IPS-15b (cell line): ENCODE measurements around the gene TRPM1.

Source experiments
- H3K27me3 ChIP-seq: one replicate; pipeline ENCODE4 v1.6.1; 2013; ENCODE audit warnings: low read length; ENCODE audit not compliant: control insufficient read depth, insufficient read depth
- H3K36me3 ChIP-seq: one replicate; pipeline ENCODE4 v1.6.1; 2013; ENCODE audit warnings: low read length; ENCODE audit not compliant: control insufficient read depth, insufficient read depth
- H3K4me1 ChIP-seq: one replicate; pipeline ENCODE4 v1.6.1; 2013; ENCODE audit warnings: mild to moderate bottlenecking, low read length; ENCODE audit not compliant: control insufficient read depth, insufficient read depth
- H3K4me3 ChIP-seq: one replicate; pipeline ENCODE4 v1.5.1; 2013; ENCODE audit warnings: low read depth, low read length
- H3K9ac ChIP-seq: one replicate; pipeline ENCODE4 v1.6.1; 2013; ENCODE audit warnings: low read depth, mild to moderate bottlenecking, low read length
- H3K9me3 ChIP-seq: one replicate; pipeline ENCODE4 v1.6.1; 2013; ENCODE audit warnings: mild to moderate bottlenecking, low read length; ENCODE audit not compliant: control insufficient read depth, insufficient read depth

The TRPM1 gene

GRCh38 chr15:31108836-31109235 lies 7.3 kb upstream of the TRPM1 start:
- Histone ChIP-seq H3K9me3 (no peaks in the 10 kb centered on the region), H3K4me1 (no peaks in the 10 kb centered on the region), H3K36me3 (no peaks in the 10 kb centered on the region), H3K4me3 (no peak overlapping the region), H3K9ac (no peak overlapping the region), H3K27me3 (no peaks in the 10 kb centered on the region)

- no peaks in the 10 kb centered on the region for H3K4me1 ChIP-seq
- no peaks in the 10 kb centered on the region for H3K27me3 ChIP-seq
- H3K4me3 ChIP-seq, result no peak overlapping the region
- no peaks in the 10 kb centered on the region for H3K36me3 ChIP-seq
- H3K9me3 ChIP-seq, result no peaks in the 10 kb centered on the region
- no peak overlapping the region for H3K9ac ChIP-seq
Observed at GRCh38 chr15:31106495-31107300, 5.2 kb upstream of the TRPM1 start.

GRCh38 chr15:31104003-31104402 lies 2.5 kb upstream of the TRPM1 start:
- no peaks in the 10 kb centered on the region for H3K9me3 ChIP-seq
- no peak overlapping the region for H3K4me3 ChIP-seq

DNA sequence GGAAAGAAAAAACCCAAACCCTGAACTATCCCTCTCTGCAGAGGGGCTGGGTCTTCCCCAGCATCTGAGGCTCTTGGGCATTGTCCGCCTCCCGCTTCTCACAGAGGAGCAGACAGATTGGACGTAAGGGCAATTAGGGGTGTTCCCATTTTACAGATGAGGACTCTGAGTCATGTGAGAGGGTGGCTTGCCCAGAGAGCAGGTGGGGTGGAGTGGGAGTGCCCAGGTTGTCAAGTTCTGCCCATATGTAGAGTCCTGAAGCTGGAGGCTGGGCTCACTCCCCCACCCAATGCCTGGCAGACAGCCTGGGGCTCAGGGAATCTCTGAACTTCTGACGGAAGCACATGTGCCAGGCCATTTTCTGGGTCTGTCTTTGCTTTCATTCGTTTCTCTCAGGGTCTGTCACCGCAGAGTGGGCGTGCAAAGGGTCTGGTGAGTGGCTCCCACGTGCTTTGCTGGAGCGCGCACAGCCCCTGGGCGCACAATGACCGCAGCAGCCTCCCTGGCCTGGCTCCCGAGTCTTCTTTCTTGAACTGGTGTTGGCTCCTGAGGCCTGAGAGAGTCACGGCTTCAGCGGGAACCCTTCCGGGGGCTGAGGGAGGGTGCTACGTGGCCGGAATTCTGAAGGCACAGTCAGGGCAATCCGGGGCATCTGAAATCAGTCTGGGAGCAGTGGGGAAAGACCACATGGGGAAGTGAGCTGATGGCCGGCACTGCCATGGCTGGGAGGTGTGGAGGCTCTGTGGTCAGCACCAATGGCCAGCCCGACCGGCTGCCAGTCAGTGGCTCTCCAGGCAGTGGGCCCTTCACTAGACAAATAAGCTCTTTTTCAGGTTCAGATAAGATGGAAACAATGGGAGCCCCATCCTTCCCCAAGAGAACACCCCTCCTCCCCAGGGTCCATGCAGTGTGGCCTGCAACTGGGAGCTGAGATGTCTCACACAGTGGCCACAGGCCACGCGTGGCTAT lies 1.1 kb upstream of the TRPM1 start:
- no peak overlapping the region for H3K4me3 ChIP-seq
- H3K9ac ChIP-seq, result no peak overlapping the region
- H3K27me3 ChIP-seq, result no peaks in the 10 kb centered on the region
- peaks cover 9% of the 10 kb centered on the region for H3K4me1 ChIP-seq
- no peaks in the 10 kb centered on the region for H3K36me3 ChIP-seq
- H3K9me3 ChIP-seq, result no peaks in the 10 kb centered on the region

More at GRCh38 chr15:31104003-31104402, 2.5 kb upstream of the TRPM1 start:
- Histone ChIP-seq H3K36me3 (no peaks in the 10 kb centered on the region), H3K27me3 (no peaks in the 10 kb centered on the region), H3K9ac (no peak overlapping the region), H3K4me1 (peaks cover 4% of the 10 kb centered on the region)

DNA sequence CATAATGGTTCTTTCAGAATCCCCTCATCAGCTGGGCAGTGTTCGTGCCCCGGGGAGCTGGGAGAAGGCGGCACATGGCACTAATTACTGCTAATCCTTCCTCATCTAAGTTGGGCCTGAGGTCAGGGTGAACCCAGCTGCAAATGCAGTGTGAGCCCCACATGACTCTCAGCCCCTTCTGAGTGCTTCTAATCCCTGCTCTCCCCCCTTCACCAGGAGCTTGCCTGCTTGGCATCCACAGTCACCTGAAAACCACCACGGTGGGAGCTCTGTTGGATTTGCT lies 455 bp upstream of the TRPM1 start:
- no peaks in the 10 kb centered on the region for H3K36me3 ChIP-seq
- no peaks in the 10 kb centered on the region for H3K9me3 ChIP-seq
- peaks cover 9% of the 10 kb centered on the region for H3K4me1 ChIP-seq
- no peak overlapping the region for H3K4me3 ChIP-seq
- no peak overlapping the region for H3K9ac ChIP-seq
- H3K27me3 ChIP-seq, result no peaks in the 10 kb centered on the region

GRCh38 chr15:31100738-31101137 lies 787 bp downstream of the TRPM1 start:
- Histone ChIP-seq H3K9ac (no peak overlapping the region), H3K27me3 (no peaks in the 10 kb centered on the region), H3K4me3 (no peak overlapping the region), H3K4me1 (peaks cover 9% of the 10 kb centered on the region), H3K9me3 (no peaks in the 10 kb centered on the region), H3K36me3 (no peaks in the 10 kb centered on the region)

GRCh38 chr15:31098953-31099740 lies 2.4 kb downstream of the TRPM1 start:
- H3K4me1 ChIP-seq, result peaks cover 9% of the 10 kb centered on the region
- no peak overlapping the region for H3K4me3 ChIP-seq
- no peaks in the 10 kb centered on the region for H3K9me3 ChIP-seq
- no peaks in the 10 kb centered on the region for H3K36me3 ChIP-seq
- no peaks in the 10 kb centered on the region for H3K27me3 ChIP-seq
- H3K9ac ChIP-seq, result no peak overlapping the region

DNA sequence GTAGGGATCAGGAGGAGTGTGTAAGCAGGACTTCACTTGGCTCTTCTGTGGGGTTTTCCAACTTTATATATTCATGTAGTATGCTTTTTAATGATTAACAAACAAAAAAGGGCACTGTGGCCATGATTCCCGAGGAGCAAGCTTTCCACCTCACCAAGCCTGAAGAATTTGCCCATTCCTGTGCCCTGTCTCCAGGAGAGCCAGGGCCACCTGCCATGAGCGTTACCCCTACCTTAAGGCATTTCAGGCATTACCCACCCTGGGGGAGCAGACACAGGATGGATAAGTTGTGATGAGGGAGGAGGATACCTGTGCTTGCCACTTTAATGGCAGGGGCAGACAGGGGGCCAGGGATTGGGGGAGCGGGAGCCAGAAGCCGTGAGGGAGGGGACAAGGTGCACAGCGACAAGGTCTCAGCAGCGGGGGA lies 3.0 kb downstream of the TRPM1 start:
- Histone ChIP-seq H3K4me1 (peaks cover 9% of the 10 kb centered on the region), H3K9me3 (no peaks in the 10 kb centered on the region), H3K36me3 (no peaks in the 10 kb centered on the region), H3K27me3 (no peaks in the 10 kb centered on the region), H3K4me3 (no peak overlapping the region), H3K9ac (no peak overlapping the region)

DNA sequence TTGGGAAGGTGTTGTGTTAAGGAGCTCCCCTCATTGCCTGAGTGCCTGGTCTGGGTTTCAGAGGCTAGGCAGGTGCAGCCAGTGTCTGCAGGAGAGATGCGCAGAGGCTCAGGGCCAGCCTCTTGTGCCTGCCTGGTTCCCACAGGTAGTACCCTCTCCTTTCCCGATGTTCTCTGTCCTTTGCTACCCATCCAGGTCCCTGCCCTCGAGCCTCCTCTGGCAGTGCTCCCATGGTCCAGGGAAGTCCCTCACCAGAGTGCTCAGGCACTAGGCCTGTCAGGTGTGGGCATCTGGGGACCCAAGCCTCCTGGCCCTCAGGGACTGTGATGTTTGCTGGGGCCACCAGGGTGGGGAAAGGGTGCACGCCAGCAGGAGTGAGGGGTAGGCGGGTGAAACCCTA lies 5.0 kb downstream of the TRPM1 start:
- peaks cover 9% of the 10 kb centered on the region for H3K4me1 ChIP-seq
- H3K9me3 ChIP-seq, result no peaks in the 10 kb centered on the region
- H3K4me3 ChIP-seq, result no peak overlapping the region
- H3K36me3 ChIP-seq, result no peaks in the 10 kb centered on the region
- H3K9ac ChIP-seq, result no peak overlapping the region
- H3K27me3 ChIP-seq, result no peaks in the 10 kb centered on the region

DNA sequence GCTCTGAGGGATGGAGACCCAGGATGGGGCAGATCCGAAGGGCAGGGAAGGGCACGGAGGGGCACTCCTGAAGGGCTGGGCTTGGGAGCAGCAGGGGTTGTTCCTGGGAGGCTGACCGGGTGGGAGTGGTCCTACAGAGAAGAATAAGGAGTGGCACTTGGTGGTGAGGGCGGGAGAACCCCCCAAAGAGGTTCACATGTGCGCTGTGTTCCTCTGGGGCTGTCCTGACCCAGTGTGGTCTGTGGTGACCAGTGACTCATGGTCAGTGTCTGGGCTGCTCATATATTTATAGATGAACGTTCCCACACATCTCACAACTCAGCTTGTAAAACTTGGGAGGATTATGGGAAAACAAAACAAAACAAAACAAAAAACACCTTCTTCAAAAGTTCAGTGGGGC lies 10.0 kb downstream of the TRPM1 start:
- Histone ChIP-seq H3K9me3 (no peaks in the 10 kb centered on the region), H3K27me3 (no peaks in the 10 kb centered on the region), H3K4me3 (no peak overlapping the region), H3K36me3 (no peaks in the 10 kb centered on the region), H3K4me1 (no peaks in the 10 kb centered on the region), H3K9ac (no peak overlapping the region)

DNA sequence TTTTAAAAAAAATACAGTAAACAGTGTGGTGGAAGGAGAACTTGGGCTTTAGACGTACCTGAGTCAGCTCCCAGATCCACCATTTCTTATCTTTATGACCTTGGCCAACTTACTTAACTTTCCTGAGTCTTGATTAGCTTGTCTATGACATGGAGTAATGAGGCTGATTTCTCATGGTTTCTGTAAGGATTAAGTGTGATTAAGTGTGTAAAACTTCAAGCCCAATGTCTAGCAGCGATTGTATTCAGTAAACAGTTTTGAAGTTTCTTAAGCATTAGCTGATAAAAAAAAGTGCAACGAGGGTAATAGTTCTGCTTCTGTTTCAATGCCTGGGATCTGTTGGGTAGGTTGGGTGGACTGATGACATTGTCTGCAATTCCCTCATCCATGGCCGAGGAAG lies 10.8 kb downstream of the TRPM1 start:
- no peaks in the 10 kb centered on the region for H3K36me3 ChIP-seq
- no peaks in the 10 kb centered on the region for H3K9me3 ChIP-seq
- H3K4me3 ChIP-seq, result no peak overlapping the region
- H3K9ac ChIP-seq, result no peak overlapping the region
- no peaks in the 10 kb centered on the region for H3K27me3 ChIP-seq
- no peaks in the 10 kb centered on the region for H3K4me1 ChIP-seq
